G401.6 (cell line): ENCODE data around the gene HMGCS1.
"Not testable (repeated sequence)": the region's sequence is repeated elsewhere in the genome, so short reads cannot be mapped to it uniquely, and the experiment has no call there.

Experiments used
- FAIRE-seq: peaks from 2 replicates; lab custom pipeline; 2012; peaks lifted over from hg19 to GRCh38; lab: Jason Lieb, UNC

HMGCS1 gene

GRCh38 chr5:43273552-43273951, 39.7 kb downstream of the HMGCS1 start:
- no peak for FAIRE-seq

GRCh38 chr5:43270645-43271044, 42.6 kb downstream of the HMGCS1 start:
- no peak for FAIRE-seq

- no peak for FAIRE-seq
Measured at GRCh38 chr5:43268188-43268820, 44.9 kb downstream of the HMGCS1 start.

- FAIRE-seq = not testable (repeated sequence)
Measured at GRCh38 chr5:43262269-43262668, 50.9 kb downstream of the HMGCS1 start.

- FAIRE-seq = no peak
Measured at GRCh38 chr5:43258116-43258515, 55.1 kb downstream of the HMGCS1 start.

GRCh38 chr5:43256261-43256966, 56.8 kb downstream of the HMGCS1 start:
- FAIRE-seq = no peak

- FAIRE-seq = no peak
Measured at GRCh38 chr5:43255704-43256103, 57.5 kb downstream of the HMGCS1 start.

- no peak for FAIRE-seq
Measured at GRCh38 chr5:43251754-43252153, 61.5 kb downstream of the HMGCS1 start.

- FAIRE-seq = no peak
Measured at GRCh38 chr5:43245724-43246385, 67.4 kb downstream of the HMGCS1 start.

- no peak for FAIRE-seq
Measured at GRCh38 chr5:43244823-43245565, 68.2 kb downstream of the HMGCS1 start.

GRCh38 chr5:43243270-43243669, 69.9 kb downstream of the HMGCS1 start:
- FAIRE-seq = no peak

GRCh38 chr5:43242196-43242595, 71.0 kb downstream of the HMGCS1 start:
- FAIRE-seq = no peak
